HepG2 (cell line): ENCODE data around the gene NDE1. TPM values are rescaled to one million over a fixed set of nuclear protein-coding genes. Genes with fewer than 3 reads are reported as not detected.

Experiments used
- GATAD2A ChIP-seq: IDR thresholded peaks from 2 replicates; pipeline ENCODE4 v1.6.1; 2016
- IRF2 ChIP-seq: IDR thresholded peaks from 2 replicates; pipeline ENCODE4 v1.6.1; 2018; ENCODE audit warnings: missing genetic modification reagents, missing compliant biosample characterization
- JUND ChIP-seq: sonication (generic); formaldehyde crosslinking; IDR thresholded peaks from 2 replicates; pipeline ENCODE4 v1.8.0; 2022; ENCODE audit warnings: mild to moderate bottlenecking, missing genetic modification reagents
- PHB2 ChIP-seq: fragments of 450-650 bp; IDR thresholded peaks from 2 replicates; pipeline ENCODE4 v1.6.1; 2018; ENCODE audit not compliant: partially characterized antibody
- POLR2G ChIP-seq: fragments of 200-400 bp; formaldehyde crosslinking; IDR thresholded peaks from 2 replicates; pipeline ENCODE4 v1.6.1; 2018; ENCODE audit warnings: mild to moderate bottlenecking, low read depth, low read length, moderate library complexity
- ZBTB8A ChIP-seq: sonication (generic); formaldehyde crosslinking; IDR thresholded peaks from 2 replicates; pipeline ENCODE4 v1.4.0; 2020; ENCODE audit warnings: mild to moderate bottlenecking, low read depth, missing genetic modification reagents, borderline replicate concordance
- ZNF274 ChIP-seq: sonication (generic); formaldehyde crosslinking; IDR thresholded peaks from 2 replicates; pipeline ENCODE4 v1.5.1; 2020; ENCODE audit warnings: mild to moderate bottlenecking, missing genetic modification reagents
- ZNF546 ChIP-seq: sonication (generic); formaldehyde crosslinking; conservative IDR thresholded peaks from 2 replicates; pipeline ENCODE4 v1.8.1; 2023; ENCODE audit warnings: mild to moderate bottlenecking, missing genetic modification reagents
- ZNF557 ChIP-seq: sonication (generic); formaldehyde crosslinking; IDR thresholded peaks from 2 replicates; pipeline ENCODE4 v1.4.0; 2020; ENCODE audit warnings: missing genetic modification reagents
- polyA plus RNA-seq, 8 experiments: library from polyadenylated mRNA; depleted of rRNA in 3 of 8; stranded (reverse) in 7 of 8; unstranded in 1 of 8; fragments of >200 nt; fragmentation: Illumina TruSeq in 4 of 8; extraction: Trizol in 4 of 8; gene quantifications; 2 replicates each; pipeline versions ENCODE4 v1.2.1 to v1.2.3, GENCODE V29; 2011 to 2016; ENCODE audit warnings: low read depth in 4 of 8, missing spikeins in 1 of 8, mixed read lengths in 1 of 8; ENCODE audit not compliant: insufficient read depth in 1 of 8
- total RNA-seq, 5 experiments: library from RNA; depleted of rRNA; stranded (reverse); fragments of >200 nt; fragmentation: Illumina TruSeq; extraction: Trizol; gene quantifications; 2 replicates each; pipeline ENCODE4 v1.2.3, GENCODE V29; 2016; ENCODE audit warnings: low read depth in 1 of 5
- TF ChIP-seq, protein P1 (sequence below): sonication (generic); formaldehyde crosslinking; IDR thresholded peaks from 2 replicates; pipeline ENCODE4 v1.4.0; 2020; ENCODE audit warnings: missing genetic modification reagents
- TF ChIP-seq, protein P2 (sequence below): IDR thresholded peaks from 2 replicates; pipeline ENCODE4 v1.6.1; 2016; ENCODE audit warnings: low read depth
- TF ChIP-seq, protein P3 (sequence below): sonication (generic); formaldehyde crosslinking; IDR thresholded peaks from 2 replicates; pipeline ENCODE4 v1.4.0; 2020; ENCODE audit warnings: missing genetic modification reagents, low read depth, mild to moderate bottlenecking, borderline replicate concordance
- TF ChIP-seq, protein P4 (sequence below): sonication (generic); formaldehyde crosslinking; IDR thresholded peaks from 2 replicates; pipeline ENCODE4 v1.4.0; 2020; ENCODE audit warnings: mild to moderate bottlenecking, missing genetic modification reagents

NDE1 gene
- total and polyA plus RNA-seq, 2 of the 13 experiments (the other 11 are each of a cell fraction or from before 2014, with no cell fraction given) = 40.9 to 72.5 TPM

DNA sequence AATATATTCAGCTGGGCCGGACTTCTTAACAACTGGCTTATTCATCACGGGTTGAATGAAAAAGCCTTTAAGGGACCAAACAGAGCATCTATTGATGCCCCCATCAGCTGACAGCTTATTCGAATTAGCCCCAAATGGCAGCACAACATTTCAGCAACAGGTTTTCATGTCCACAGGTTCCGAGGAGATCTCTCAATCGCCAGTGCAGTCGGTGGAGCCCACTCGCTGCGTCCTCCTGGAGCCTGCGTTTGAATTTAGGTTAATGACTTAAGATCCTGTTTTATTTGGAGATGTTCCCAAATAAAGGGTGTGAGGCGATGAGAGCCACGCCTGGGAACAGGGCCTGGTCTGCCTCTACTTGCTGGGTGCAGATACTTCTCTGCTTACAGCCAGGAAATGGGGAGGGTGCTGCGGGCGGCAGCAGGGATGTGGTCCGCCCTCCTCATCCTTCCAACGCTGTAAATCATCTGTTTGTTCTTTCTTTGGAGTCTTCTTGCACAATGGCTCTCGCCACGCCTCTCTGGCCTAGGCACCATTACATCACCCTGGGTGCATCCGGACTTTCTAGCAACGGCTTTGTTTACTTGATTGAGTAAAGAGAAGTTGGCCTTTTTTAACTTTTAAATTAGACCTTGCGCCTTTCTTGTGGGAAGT, 22.6 kb downstream of the NDE1 start (continued):
- TF ChIP-seq, protein P1, sequence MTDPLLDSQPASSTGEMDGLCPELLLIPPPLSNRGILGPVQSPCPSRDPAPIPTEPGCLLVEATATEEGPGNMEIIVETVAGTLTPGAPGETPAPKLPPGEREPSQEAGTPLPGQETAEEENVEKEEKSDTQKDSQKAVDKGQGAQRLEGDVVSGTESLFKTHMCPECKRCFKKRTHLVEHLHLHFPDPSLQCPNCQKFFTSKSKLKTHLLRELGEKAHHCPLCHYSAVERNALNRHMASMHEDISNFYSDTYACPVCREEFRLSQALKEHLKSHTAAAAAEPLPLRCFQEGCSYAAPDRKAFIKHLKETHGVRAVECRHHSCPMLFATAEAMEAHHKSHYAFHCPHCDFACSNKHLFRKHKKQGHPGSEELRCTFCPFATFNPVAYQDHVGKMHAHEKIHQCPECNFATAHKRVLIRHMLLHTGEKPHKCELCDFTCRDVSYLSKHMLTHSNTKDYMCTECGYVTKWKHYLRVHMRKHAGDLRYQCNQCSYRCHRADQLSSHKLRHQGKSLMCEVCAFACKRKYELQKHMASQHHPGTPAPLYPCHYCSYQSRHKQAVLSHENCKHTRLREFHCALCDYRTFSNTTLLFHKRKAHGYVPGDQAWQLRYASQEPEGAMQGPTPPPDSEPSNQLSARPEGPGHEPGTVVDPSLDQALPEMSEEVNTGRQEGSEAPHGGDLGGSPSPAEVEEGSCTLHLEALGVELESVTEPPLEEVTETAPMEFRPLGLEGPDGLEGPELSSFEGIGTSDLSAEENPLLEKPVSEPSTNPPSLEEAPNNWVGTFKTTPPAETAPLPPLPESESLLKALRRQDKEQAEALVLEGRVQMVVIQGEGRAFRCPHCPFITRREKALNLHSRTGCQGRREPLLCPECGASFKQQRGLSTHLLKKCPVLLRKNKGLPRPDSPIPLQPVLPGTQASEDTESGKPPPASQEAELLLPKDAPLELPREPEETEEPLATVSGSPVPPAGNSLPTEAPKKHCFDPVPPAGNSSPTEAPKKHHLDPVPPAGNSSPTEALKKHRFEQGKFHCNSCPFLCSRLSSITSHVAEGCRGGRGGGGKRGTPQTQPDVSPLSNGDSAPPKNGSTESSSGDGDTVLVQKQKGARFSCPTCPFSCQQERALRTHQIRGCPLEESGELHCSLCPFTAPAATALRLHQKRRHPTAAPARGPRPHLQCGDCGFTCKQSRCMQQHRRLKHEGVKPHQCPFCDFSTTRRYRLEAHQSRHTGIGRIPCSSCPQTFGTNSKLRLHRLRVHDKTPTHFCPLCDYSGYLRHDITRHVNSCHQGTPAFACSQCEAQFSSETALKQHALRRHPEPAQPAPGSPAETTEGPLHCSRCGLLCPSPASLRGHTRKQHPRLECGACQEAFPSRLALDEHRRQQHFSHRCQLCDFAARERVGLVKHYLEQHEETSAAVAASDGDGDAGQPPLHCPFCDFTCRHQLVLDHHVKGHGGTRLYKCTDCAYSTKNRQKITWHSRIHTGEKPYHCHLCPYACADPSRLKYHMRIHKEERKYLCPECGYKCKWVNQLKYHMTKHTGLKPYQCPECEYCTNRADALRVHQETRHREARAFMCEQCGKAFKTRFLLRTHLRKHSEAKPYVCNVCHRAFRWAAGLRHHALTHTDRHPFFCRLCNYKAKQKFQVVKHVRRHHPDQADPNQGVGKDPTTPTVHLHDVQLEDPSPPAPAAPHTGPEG = peak; percentile 91
- TF ChIP-seq JUND (peak; percentile 96), PHB2 (no peak), ZBTB8A (CRISPR knock-in tag) (no peak), POLR2G (peak; percentile 88), ZNF546 (CRISPR knock-in tag) (no peak), ZNF274 (CRISPR knock-in tag) (peak; percentile 86), GATAD2A (peak; percentile 100), ZNF557 (CRISPR knock-in tag) (peak; percentile 95), IRF2 (CRISPR knock-in tag) (peak; percentile 99)
- TF ChIP-seq, protein P2, sequence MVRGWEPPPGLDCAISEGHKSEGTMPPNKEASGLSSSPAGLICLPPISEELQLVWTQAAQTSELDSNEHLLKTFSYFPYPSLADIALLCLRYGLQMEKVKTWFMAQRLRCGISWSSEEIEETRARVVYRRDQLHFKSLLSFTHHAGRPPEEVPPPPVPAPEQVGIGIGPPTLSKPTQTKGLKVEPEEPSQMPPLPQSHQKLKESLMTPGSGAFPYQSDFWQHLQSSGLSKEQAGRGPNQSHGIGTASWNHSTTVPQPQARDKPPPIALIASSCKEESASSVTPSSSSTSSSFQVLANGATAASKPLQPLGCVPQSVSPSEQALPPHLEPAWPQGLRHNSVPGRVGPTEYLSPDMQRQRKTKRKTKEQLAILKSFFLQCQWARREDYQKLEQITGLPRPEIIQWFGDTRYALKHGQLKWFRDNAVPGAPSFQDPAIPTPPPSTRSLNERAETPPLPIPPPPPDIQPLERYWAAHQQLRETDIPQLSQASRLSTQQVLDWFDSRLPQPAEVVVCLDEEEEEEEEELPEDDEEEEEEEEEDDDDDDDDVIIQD = peak; percentile 97
- TF ChIP-seq, protein P3, sequence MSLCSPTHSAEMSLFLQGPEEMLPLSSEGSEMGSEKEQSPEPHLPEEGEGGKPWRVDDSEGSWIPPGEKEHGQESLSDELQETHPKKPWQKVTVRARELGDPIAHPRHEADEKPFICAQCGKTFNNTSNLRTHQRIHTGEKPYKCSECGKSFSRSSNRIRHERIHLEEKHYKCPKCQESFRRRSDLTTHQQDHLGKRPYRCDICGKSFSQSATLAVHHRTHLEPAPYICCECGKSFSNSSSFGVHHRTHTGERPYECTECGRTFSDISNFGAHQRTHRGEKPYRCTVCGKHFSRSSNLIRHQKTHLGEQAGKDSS (CRISPR knock-in tag) = peak; percentile 97
- TF ChIP-seq, protein P4, sequence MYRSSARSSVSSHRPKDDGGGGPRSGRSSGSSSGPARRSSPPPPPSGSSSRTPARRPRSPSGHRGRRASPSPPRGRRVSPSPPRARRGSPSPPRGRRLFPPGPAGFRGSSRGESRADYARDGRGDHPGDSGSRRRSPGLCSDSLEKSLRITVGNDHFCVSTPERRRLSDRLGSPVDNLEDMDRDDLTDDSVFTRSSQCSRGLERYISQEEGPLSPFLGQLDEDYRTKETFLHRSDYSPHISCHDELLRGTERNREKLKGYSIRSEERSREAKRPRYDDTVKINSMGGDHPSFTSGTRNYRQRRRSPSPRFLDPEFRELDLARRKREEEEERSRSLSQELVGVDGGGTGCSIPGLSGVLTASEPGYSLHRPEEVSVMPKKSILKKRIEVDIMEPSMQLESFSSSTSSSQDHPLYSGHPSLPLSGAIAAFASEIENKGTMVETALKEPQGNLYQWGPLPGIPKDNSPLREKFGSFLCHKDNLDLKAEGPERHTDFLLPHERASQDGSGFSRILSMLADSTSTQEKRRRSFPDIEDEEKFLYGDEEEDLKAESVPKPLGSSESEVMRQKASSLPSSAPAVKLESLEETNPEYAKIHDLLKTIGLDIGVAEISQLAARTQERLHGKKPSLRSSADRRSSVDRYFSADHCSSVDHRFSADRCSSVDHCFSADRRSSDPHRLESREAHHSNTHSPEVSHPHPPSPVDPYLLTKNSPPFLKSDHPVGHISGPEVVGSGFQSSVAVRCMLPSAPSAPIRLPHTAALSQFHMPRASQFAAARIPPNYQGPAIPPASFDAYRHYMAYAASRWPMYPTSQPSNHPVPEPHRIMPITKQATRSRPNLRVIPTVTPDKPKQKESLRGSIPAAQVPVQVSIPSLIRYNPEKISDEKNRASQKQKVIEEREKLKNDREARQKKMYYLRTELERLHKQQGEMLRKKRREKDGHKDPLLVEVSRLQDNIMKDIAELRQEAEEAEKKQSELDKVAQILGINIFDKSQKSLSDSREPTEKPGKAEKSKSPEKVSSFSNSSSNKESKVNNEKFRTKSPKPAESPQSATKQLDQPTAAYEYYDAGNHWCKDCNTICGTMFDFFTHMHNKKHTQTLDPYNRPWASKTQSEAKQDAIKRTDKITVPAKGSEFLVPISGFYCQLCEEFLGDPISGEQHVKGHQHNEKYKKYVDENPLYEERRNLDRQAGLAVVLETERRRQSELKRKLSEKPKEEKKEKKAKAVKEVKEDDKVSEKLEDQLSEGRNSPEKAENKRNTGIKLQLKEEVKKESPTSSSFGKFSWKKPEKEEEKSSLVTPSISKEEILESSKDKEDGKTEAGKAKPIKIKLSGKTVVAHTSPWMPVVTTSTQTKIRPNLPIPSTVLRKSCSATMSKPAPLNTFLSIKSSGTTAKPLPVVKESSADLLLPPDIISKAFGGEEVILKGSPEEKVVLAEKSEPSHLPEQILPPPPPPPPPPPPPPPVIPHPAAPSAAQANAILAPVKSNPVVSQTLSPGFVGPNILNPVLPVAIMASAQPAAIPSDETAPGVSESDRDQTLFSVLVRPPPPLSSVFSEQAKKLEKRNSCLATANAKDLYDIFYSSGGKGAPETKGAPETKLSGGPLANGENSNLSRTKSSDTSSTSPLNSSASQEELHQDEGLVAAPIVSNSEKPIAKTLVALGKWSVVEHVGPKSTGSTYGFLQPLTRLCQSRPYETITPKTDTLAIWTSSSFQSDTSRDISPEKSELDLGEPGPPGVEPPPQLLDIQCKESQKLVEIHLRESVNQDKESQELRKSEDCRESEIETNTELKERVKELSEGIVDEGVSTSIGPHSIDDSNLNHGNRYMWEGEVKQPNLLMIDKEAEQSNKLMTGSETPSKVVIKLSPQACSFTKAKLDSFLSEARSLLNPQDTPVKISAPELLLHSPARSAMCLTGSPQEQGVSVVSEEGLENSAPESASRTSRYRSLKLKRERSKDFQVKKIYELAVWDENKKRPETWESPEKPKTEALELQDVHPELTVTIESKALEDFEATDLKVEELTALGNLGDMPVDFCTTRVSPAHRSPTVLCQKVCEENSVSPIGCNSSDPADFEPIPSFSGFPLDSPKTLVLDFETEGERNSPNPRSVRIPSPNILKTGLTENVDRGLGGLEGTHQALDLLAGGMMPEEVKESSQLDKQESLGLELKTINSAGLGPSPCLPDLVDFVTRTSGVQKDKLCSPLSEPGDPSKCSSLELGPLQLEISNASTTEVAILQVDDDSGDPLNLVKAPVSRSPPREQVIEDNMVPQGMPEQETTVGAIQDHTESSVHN (CRISPR knock-in tag) = no peak
